NCI-H1436 (cell line): Measurements from ENCODE around the gene TMEM150C.
"Not testable (repeated sequence)": the region's sequence is repeated elsewhere in the genome, so short reads cannot be mapped to it uniquely, and the experiment has no call there.

Experiments used
- DNase-seq: peaks from one replicate; lab custom pipeline; 2025; lab: John Stamatoyannopoulos, UW

TMEM150C gene

GRCh38 chr4:82569076-82569475, 7.3 kb upstream of the TMEM150C start:
- no peak for DNase-seq

GRCh38 chr4:82567444-82567843, 5.7 kb upstream of the TMEM150C start:
- DNase-seq = no peak

- no peak for DNase-seq
Observed at GRCh38 chr4:82562564-82562854, 721 bp upstream of the TMEM150C start.

GRCh38 chr4:82560853-82561785, 669 bp downstream of the TMEM150C start:
- DNase-seq = no peak

- DNase-seq = no peak
Observed at GRCh38 chr4:82559735-82560120, 2.1 kb downstream of the TMEM150C start.

GRCh38 chr4:82559090-82559734, 2.6 kb downstream of the TMEM150C start:
- DNase-seq = not testable (repeated sequence)

- no peak for DNase-seq
Observed at GRCh38 chr4:82555276-82555675, 6.5 kb downstream of the TMEM150C start.

- DNase-seq = no peak
Observed at GRCh38 chr4:82553020-82553419, 8.8 kb downstream of the TMEM150C start.

- DNase-seq = no peak
Observed at GRCh38 chr4:82551734-82552133, 10.1 kb downstream of the TMEM150C start.

- DNase-seq = not testable (repeated sequence)
Observed at GRCh38 chr4:82547850-82548249, 13.9 kb downstream of the TMEM150C start.

- DNase-seq = no peak
Observed at GRCh38 chr4:82543131-82543530, 18.7 kb downstream of the TMEM150C start.

GRCh38 chr4:82542642-82543041, 19.1 kb downstream of the TMEM150C start:
- DNase-seq = no peak

- DNase-seq = no peak
Observed at GRCh38 chr4:82529322-82529721, 32.5 kb downstream of the TMEM150C start.

- DNase-seq = no peak
Observed at GRCh38 chr4:82528868-82529267, 32.9 kb downstream of the TMEM150C start.

GRCh38 chr4:82528074-82528473, 33.7 kb downstream of the TMEM150C start:
- DNase-seq = no peak

- no peak for DNase-seq
Observed at GRCh38 chr4:82525307-82525911, 36.4 kb downstream of the TMEM150C start.

GRCh38 chr4:82524570-82525152, 37.1 kb downstream of the TMEM150C start:
- peak; percentile 23 for DNase-seq

- DNase-seq = peak; percentile 4
Observed at GRCh38 chr4:82523179-82523578, 38.6 kb downstream of the TMEM150C start.

GRCh38 chr4:82522472-82522871, 39.3 kb downstream of the TMEM150C start:
- no peak for DNase-seq

- DNase-seq = no peak
Observed at GRCh38 chr4:82521283-82521682, 40.5 kb downstream of the TMEM150C start.

- DNase-seq = no peak
Observed at GRCh38 chr4:82519776-82520175, 42.0 kb downstream of the TMEM150C start.

- DNase-seq = no peak
Observed at GRCh38 chr4:82519072-82519471, 42.7 kb downstream of the TMEM150C start.

- DNase-seq = no peak
Observed at GRCh38 chr4:82517043-82517442, 44.7 kb downstream of the TMEM150C start.
